ENCODE data around the gene BCLAF3.

The BCLAF3 gene

GRCh38 chrX:19956923-19957322 lies 33.9 kb downstream of the BCLAF3 start:
- peaks cover 0 to 8% of the 10 kb centered on the region in 2 experiments; a peak in 1 of 3 replicates for H3K36me3 ChIP-seq (ENCODE audit: control insufficient read depth in 2 of 2, insufficient read depth in 1 of 2, low read length in 2 of 2)
- H3K9me3 ChIP-seq (ENCODE audit: control insufficient read depth, insufficient read depth, low read depth, low read length), result no peaks in the 10 kb centered on the region
- H3K4me3 ChIP-seq (ENCODE audit: low read depth, low read length), result no peak overlapping the region
- ChIA-PET POLR2A (no interaction called here), CTCF (interaction anchor here (0.6 to 1.4 kb wide), 2 partner anchors 30 to 32 kb away, joined by 3 to 5 read pairs; no protein-coding TSS in a partner anchor)
- no peak for TF ChIP-seq ZNF112 (tag by site-specific recombination; IDR thresholded peaks at IDR 0.05)
- no peak for TF ChIP-seq IKZF3 (tag by site-specific recombination; IDR thresholded peaks at IDR 0.05)
- no peak overlapping the region for H3K27ac ChIP-seq (ENCODE audit: extremely low read depth, low read depth, low read length)
- H3K4me1 ChIP-seq (ENCODE audit: control insufficient read depth, insufficient read depth, low read length), result no peaks in the 10 kb centered on the region

- H3K36me3 ChIP-seq (ENCODE audit: control insufficient read depth in 2 of 2, insufficient read depth in 1 of 2, low read length in 2 of 2), result peaks cover 0 to 8% of the 10 kb centered on the region in 2 experiments; a peak in 1 of 3 replicates
- no peak overlapping the region for H3K27ac ChIP-seq (ENCODE audit: extremely low read depth, low read depth, low read length)
- no peaks in the 10 kb centered on the region for H3K4me1 ChIP-seq (ENCODE audit: control insufficient read depth, insufficient read depth, low read length)
- no peak for TF ChIP-seq ZNF449 (tag by site-specific recombination; IDR thresholded peaks at IDR 0.05)
- no peak for TF ChIP-seq PBX3 (CRISPR knock-in tag; IDR thresholded peaks at IDR 0.05)
- TF ChIP-seq ZBTB10 (tag by site-specific recombination; IDR thresholded peaks at IDR 0.05), result no peak
- no peak for TF ChIP-seq ZSCAN16 (tag by site-specific recombination; IDR thresholded peaks at IDR 0.05)
- no peak for TF ChIP-seq ZNF335 (tag by site-specific recombination; conservative IDR thresholded peaks at IDR 0.05)
- TF ChIP-seq BCL6B (tag by site-specific recombination; IDR thresholded peaks at IDR 0.05), result no peak
- TF ChIP-seq ZNF16 (tag by site-specific recombination; IDR thresholded peaks at IDR 0.05; ENCODE audit: low read depth), result no peak
- CTCF ChIA-PET, result interaction anchor here (0.6 to 1.4 kb wide), 3 partner anchors 18 to 32 kb away, joined by 3 to 5 read pairs (median 3); no protein-coding TSS in a partner anchor
- POLR2A ChIA-PET, result no interaction called here
- H3K9me3 ChIP-seq (ENCODE audit: control insufficient read depth, insufficient read depth, low read depth, low read length), result no peaks in the 10 kb centered on the region
- H3K4me3 ChIP-seq (ENCODE audit: low read depth, low read length), result no peak overlapping the region
These were observed 34.6 kb downstream of the BCLAF3 start for GRCh38 chrX:19956306-19956705.

- Histone ChIP-seq H3K4me1 (ENCODE audit: control insufficient read depth, insufficient read depth, low read length) (no peaks in the 10 kb centered on the region), H3K27ac (ENCODE audit: extremely low read depth, low read depth, low read length) (no peak overlapping the region), H3K9me3 (ENCODE audit: control insufficient read depth, insufficient read depth, low read depth, low read length) (no peaks in the 10 kb centered on the region), H3K4me3 (ENCODE audit: low read depth, low read length) (no peak overlapping the region), H3K36me3 (ENCODE audit: control insufficient read depth in 2 of 2, insufficient read depth in 1 of 2, low read length in 2 of 2) (peaks cover 0 to 8% of the 10 kb centered on the region in 2 experiments; a peak in 1 of 3 replicates)
- CTCF ChIA-PET, result interaction anchor here (0.7 to 1.4 kb wide), 2 partner anchors 31 to 45 kb away, joined by 4 to 5 read pairs; no protein-coding TSS in a partner anchor
- POLR2A ChIA-PET, result no interaction called here
- no peak for TF ChIP-seq ZNF670 (tag by site-specific recombination; IDR thresholded peaks at IDR 0.05; ENCODE audit: low read depth)
- no peak for TF ChIP-seq ZNF121 (tag by site-specific recombination; IDR thresholded peaks at IDR 0.05)
- no peak for TF ChIP-seq ZBTB48 (tag by site-specific recombination; IDR thresholded peaks at IDR 0.05)
- TF ChIP-seq GFI1B (tag by site-specific recombination; IDR thresholded peaks at IDR 0.05), result no peak
- no peak for TF ChIP-seq ZNF791 (tag by site-specific recombination; IDR thresholded peaks at IDR 0.05)
- TF ChIP-seq ZNF16 (tag by site-specific recombination; IDR thresholded peaks at IDR 0.05; ENCODE audit: low read depth), result no peak
- TF ChIP-seq ZNF660 (tag by site-specific recombination; IDR thresholded peaks at IDR 0.05), result no peak
- TF ChIP-seq ZNF600 (tag by site-specific recombination; IDR thresholded peaks at IDR 0.05), result no peak
- no peak for TF ChIP-seq ZNF221 (tag by site-specific recombination; IDR thresholded peaks at IDR 0.05; ENCODE audit: borderline replicate concordance)
- no peak for TF ChIP-seq ZNF184 (tag by site-specific recombination; IDR thresholded peaks at IDR 0.05)
- no peak for TF ChIP-seq WT1 (tag by site-specific recombination; IDR thresholded peaks at IDR 0.05)
- no peak for TF ChIP-seq ZXDB (tag by site-specific recombination; IDR thresholded peaks at IDR 0.05)
- no peak for TF ChIP-seq ZNF768 (tag by site-specific recombination; IDR thresholded peaks at IDR 0.05)
- no peak for TF ChIP-seq MZF1 (tag by site-specific recombination; IDR thresholded peaks at IDR 0.05; ENCODE audit: borderline replicate concordance)
- TF ChIP-seq PRDM6 (tag by site-specific recombination; IDR thresholded peaks at IDR 0.05), result no peak
- no peak for TF ChIP-seq MYNN (tag by site-specific recombination; IDR thresholded peaks at IDR 0.05; ENCODE audit: borderline replicate concordance)
These were observed 35.6 kb downstream of the BCLAF3 start for GRCh38 chrX:19955306-19955705.
